PC-9 (cell line): ENCODE data around the gene CMTM8.

ENCODE experiments used
- CTCF ChIP-seq: fragments of 200-600 bp; sonication (generic); conservative IDR thresholded peaks from 2 replicates; pipeline ENCODE4 v1.6.1; 2017; ENCODE audit warnings: mixed run types, antibody characterized with exemption, mild to moderate bottlenecking, moderate library complexity
- EZH2 ChIP-seq: fragments of 200-600 bp; sonication (generic); IDR thresholded peaks from 2 replicates; pipeline ENCODE4 v1.8.0; 2017; ENCODE audit warnings: antibody characterized with exemption, low read depth

- TF ChIP-seq CTCF (no peak), EZH2 (no peak)
These were observed 11.5 kb upstream of the CMTM8 start for GRCh38 chr3:32226875-32227500.
